HCT116 (cell line): ENCODE measurements around the gene MEGF6. TPM values are rescaled to one million over a fixed set of nuclear protein-coding genes. Genes with fewer than 3 reads are reported as not detected.

ENCODE experiments used
- ATAC-seq: fragments of 200-7000 bp; cut with Tn5 transposase; 2 replicates; pipeline ENCODE4 v1.9.1; 2020; ENCODE audit warnings: mild to moderate bottlenecking, moderate library complexity
- BruUV-seq: library from RNA; stranded (reverse); fragments of 400-500 nt; replicated peaks from 2 replicates; lab custom pipeline; 2021; lab: Mats Ljungman, UMichigan
- CTCF ChIA-PET: fragments of 300-600 bp; sonication (Branson Sonifier 250); formaldehyde crosslinking; loops from one replicate; lab custom pipeline; 2021; ENCODE audit warnings: antibody characterized with exemption; lab: Charles Lee
- POLR2A ChIA-PET: fragments of 300-600, 350-600 bp; sonication (Branson Sonifier 250); formaldehyde crosslinking; loops from one replicate; lab custom pipeline; 2021; ENCODE audit warnings: antibody characterized with exemption; lab: Charles Lee
- RAD21 ChIA-PET, 2 experiments: fragments of 300-600 bp; sonication (Branson Sonifier 250); formaldehyde crosslinking; loops; one replicate each; lab custom pipeline; 2023; ENCODE audit warnings: low total read pairs in 2 of 2; ENCODE audit not compliant: uncharacterized antibody in 2 of 2, unreplicated experiment in 2 of 2, low non-redundant PET in 1 of 2; lab: Charles Lee
- DNase-seq: peaks from one replicate; pipeline ENCODE4 v3.0.0-alpha.2; 2010; ENCODE audit warnings: low read depth, low spot score
- H2AFZ ChIP-seq: fragments of 200-600 bp; shearing (Covaris generic), sonication (generic); 2 replicates; pipeline ENCODE4 v1.6.1; 2017; ENCODE audit warnings: low read depth, mixed run types, mixed read lengths, antibody characterized with exemption, low read length; ENCODE audit not compliant: poor library complexity, severe bottlenecking
- H3K27ac ChIP-seq: 2 replicates; pipeline ENCODE4 v1.5.1; 2012; ENCODE audit warnings: low read depth, low read length
- H3K27me3 ChIP-seq: fragments of 200-600 bp; sonication (generic); 2 replicates; pipeline ENCODE4 v1.6.1; 2016; ENCODE audit warnings: mixed run types, low read length, mixed read lengths; ENCODE audit not compliant: insufficient read depth
- H3K36me3 ChIP-seq, 2 experiments: fragments of 200-500 bp in 1 of 2; fragments of 200-600 bp in 1 of 2; sonication (Bioruptor generic) in 1 of 2; sonication (generic) in 1 of 2; 2 replicates each; pipeline versions ENCODE4 v1.5.1 to v1.6.1; 2014 to 2016; ENCODE audit warnings: low read length in 2 of 2, inconsistent platforms in 1 of 2, mixed read lengths in 1 of 2, mixed run types in 1 of 2; ENCODE audit not compliant: insufficient read depth in 2 of 2, control insufficient read depth in 1 of 2
- H3K4me1 ChIP-seq, 2 experiments: fragments of 200-600 bp in 1 of 2; sonication (generic) in 1 of 2; 2 replicates each; pipeline versions ENCODE4 v1.5.1 to v1.6.1; 2012 to 2017; ENCODE audit warnings: low read length in 2 of 2, inconsistent platforms in 1 of 2, mild to moderate bottlenecking in 1 of 2, mixed read lengths in 1 of 2, mixed run types in 1 of 2, moderate library complexity in 1 of 2; ENCODE audit not compliant: insufficient read depth in 2 of 2, control insufficient read depth in 1 of 2
- H3K4me2 ChIP-seq: fragments of 200-600 bp; sonication (generic); 2 replicates; pipeline ENCODE4 v1.6.1; 2017; ENCODE audit warnings: mixed run types, low read length, mixed read lengths
- H3K4me3 ChIP-seq, 2 experiments: fragments of 200-600 bp in 1 of 2; sonication (generic) in 1 of 2; replicated peaks in 1 of 2; 2 replicates each; pipeline ENCODE4 v1.5.1; 2011 to 2016; ENCODE audit warnings: low read length in 2 of 2, control low read depth in 1 of 2, low read depth in 1 of 2, mild to moderate bottlenecking in 1 of 2, mixed read lengths in 1 of 2, mixed run types in 1 of 2
- H3K79me2 ChIP-seq: fragments of 200-600 bp; sonication (generic); 2 replicates; pipeline ENCODE4 v1.6.1; 2017; ENCODE audit warnings: mild to moderate bottlenecking, mixed run types, low read length, moderate library complexity, mixed read lengths; ENCODE audit not compliant: insufficient read depth
- H3K9ac ChIP-seq: fragments of 200-600 bp; sonication (generic); 2 replicates; pipeline ENCODE4 v1.6.1; 2016; ENCODE audit warnings: low read length, mixed read lengths
- H3K9me2 ChIP-seq: fragments of 200-600 bp; sonication (generic), shearing (Covaris generic); 2 replicates; pipeline ENCODE4 v1.6.1; 2017; ENCODE audit warnings: mixed run types, mild to moderate bottlenecking, moderate library complexity; ENCODE audit not compliant: insufficient read depth
- H3K9me3 ChIP-seq, 2 experiments: fragments of 200-500 bp in 1 of 2; fragments of 200-600 bp in 1 of 2; sonication (Bioruptor generic) in 1 of 2; sonication (generic) in 1 of 2; 2 replicates each; pipeline ENCODE4 v1.6.1; 2014 to 2017; ENCODE audit warnings: low read length in 2 of 2, mixed read lengths in 2 of 2, inconsistent platforms in 1 of 2, low read depth in 1 of 2, mild to moderate bottlenecking in 1 of 2, mixed run types in 1 of 2, moderate library complexity in 1 of 2; ENCODE audit not compliant: control insufficient read depth in 1 of 2, insufficient read depth in 1 of 2
- H4K20me1 ChIP-seq: fragments of 200-600 bp; sonication (generic), shearing (Covaris generic); 2 replicates; pipeline ENCODE4 v1.6.1; 2017; ENCODE audit warnings: mixed run types, mild to moderate bottlenecking, moderate library complexity; ENCODE audit not compliant: insufficient read depth
- CBX3 ChIP-seq: IDR thresholded peaks from 2 replicates; pipeline ENCODE4 v1.6.1; 2012; ENCODE audit warnings: low read depth
- CEBPB ChIP-seq: IDR thresholded peaks from 2 replicates; pipeline ENCODE4 v1.6.1; 2012; ENCODE audit warnings: low read depth
- EZH2 ChIP-seq: fragments of 200-600 bp; sonication (generic); IDR thresholded peaks from 2 replicates; pipeline ENCODE4 v1.6.1; 2017; ENCODE audit warnings: antibody characterized with exemption, mixed run types
- JUND ChIP-seq: IDR thresholded peaks from 2 replicates; pipeline ENCODE4 v1.6.1; 2012
- POLR2A ChIP-seq: IDR thresholded peaks from 2 replicates; pipeline ENCODE4 v1.7.0; 2011; ENCODE audit warnings: borderline replicate concordance; ENCODE audit not compliant: insufficient read depth, insufficient read length; ENCODE audit errors: extremely low read depth
- SIN3A ChIP-seq: IDR thresholded peaks from 2 replicates; pipeline ENCODE4 v1.6.1; 2012; ENCODE audit warnings: low read depth
- SRF ChIP-seq: IDR thresholded peaks from 2 replicates; pipeline ENCODE4 v1.6.1; 2012; ENCODE audit warnings: low read depth
- TCF7L2 ChIP-seq: IDR thresholded peaks from 2 replicates; pipeline ENCODE4 v1.7.0; 2011; ENCODE audit warnings: borderline replicate concordance, inconsistent platforms; ENCODE audit not compliant: insufficient read depth, insufficient read length; ENCODE audit errors: extremely low read depth
- YY1 ChIP-seq: IDR thresholded peaks from 2 replicates; pipeline ENCODE4 v1.6.1; 2011; ENCODE audit warnings: low read length, low read depth, moderate library complexity, mild to moderate bottlenecking; ENCODE audit not compliant: insufficient replicate concordance; ENCODE audit errors: extremely low read depth
- ZFX ChIP-seq: fragments of 450-650 bp; IDR thresholded peaks from 2 replicates; pipeline ENCODE4 v1.6.1; 2017
- ZNF274 ChIP-seq: fragments of 200-500 bp; sonication (Bioruptor generic); IDR thresholded peaks from 2 replicates; pipeline ENCODE4 v1.6.1; 2014; ENCODE audit warnings: mild to moderate bottlenecking, low read depth, low read length, inconsistent platforms
- intact Hi-C: fragments of 100-400 bp; cut with micrococcal nuclease; formaldehyde crosslinking; loops from 2 replicates; pipeline ENCODE4 v1.10.0; 2022
- total RNA-seq: library from RNA; stranded (reverse); gene quantifications from one replicate; pipeline ENCODE4 v1.2.1, GENCODE V29; 2021; ENCODE audit not compliant: unreplicated experiment
- TF ChIP-seq, protein P1 (sequence below): IDR thresholded peaks from 2 replicates; pipeline ENCODE4 v1.6.1; 2012
- TF ChIP-seq, protein P2 (sequence below): IDR thresholded peaks from 2 replicates; pipeline ENCODE4 v1.6.1; 2011; ENCODE audit warnings: mild to moderate bottlenecking, low read length, moderate library complexity; ENCODE audit not compliant: insufficient replicate concordance; ENCODE audit errors: extremely low read depth
- TF ChIP-seq, protein P3 (sequence below), 3 experiments: fragments of 200-600 bp in 1 of 3; sonication (generic) in 1 of 3; IDR thresholded peaks in 2 of 3; conservative IDR thresholded peaks in 1 of 3; 2 replicates each; pipeline ENCODE4 v1.5.1; 2012 to 2017; ENCODE audit warnings: low read depth in 2 of 3, low read length in 2 of 3, antibody characterized with exemption in 1 of 3, borderline replicate concordance in 1 of 3, control low read depth in 1 of 3, mild to moderate bottlenecking in 1 of 3, mixed read lengths in 1 of 3, mixed run types in 1 of 3, moderate library complexity in 1 of 3; ENCODE audit not compliant: insufficient read depth in 1 of 3

The MEGF6 gene
- total RNA-seq, 1 experiment from 2014 or later = 47.6 TPM

DNA sequence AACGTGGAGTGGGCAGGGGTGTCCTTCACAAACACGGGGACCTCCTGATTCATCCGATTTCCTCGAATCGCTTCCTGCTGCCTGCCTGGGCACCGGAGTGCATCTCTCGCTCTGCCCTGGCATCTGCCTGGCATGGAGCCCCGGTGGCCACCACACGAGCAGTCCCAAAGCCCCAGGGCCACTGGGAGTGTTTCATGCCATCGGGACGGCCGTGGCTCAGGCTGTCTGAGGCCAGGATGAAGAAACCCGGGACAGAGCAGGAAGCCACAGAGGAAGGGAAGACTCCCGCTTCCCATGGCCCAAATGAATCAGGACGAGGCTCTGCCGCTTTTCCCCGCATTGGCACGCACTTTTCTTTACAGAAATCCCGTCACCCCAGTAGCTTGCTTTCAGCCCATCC is 32.4 kb downstream of the MEGF6 start:
- ChIA-PET CTCF (no interaction called here), RAD21 (no interaction called here), POLR2A (no interaction called here)
- H3K9me3 ChIP-seq = no peaks in the 10 kb centered on the region
- intact Hi-C loops = no loop called here
- H3K9me2 ChIP-seq = no peaks in the 10 kb centered on the region
- H3K36me3 ChIP-seq = no peaks in the 10 kb centered on the region
- no peak for DNase-seq
- H3K27ac ChIP-seq = no peak overlapping the region
- no peak overlapping the region for H3K9ac ChIP-seq
- H3K27me3 ChIP-seq = no peaks in the 10 kb centered on the region
- H3K4me3 ChIP-seq = no peak overlapping the region
- H3K4me2 ChIP-seq = no peak overlapping the region
- no TSS peak for BruUV-seq
- H3K4me1 ChIP-seq = no peaks in the 10 kb centered on the region
- ATAC-seq = no peak
- no peak overlapping the region for H2AFZ ChIP-seq
- no peaks in the 10 kb centered on the region for H4K20me1 ChIP-seq
- TF ChIP-seq POLR2A = no peak
- no peak for TF ChIP-seq SIN3A
- TF ChIP-seq ZNF274 = no peak
- no peak for TF ChIP-seq EZH2
- no peak for TF ChIP-seq CEBPB
- TF ChIP-seq YY1 = no peak
- TF ChIP-seq, protein P1, sequence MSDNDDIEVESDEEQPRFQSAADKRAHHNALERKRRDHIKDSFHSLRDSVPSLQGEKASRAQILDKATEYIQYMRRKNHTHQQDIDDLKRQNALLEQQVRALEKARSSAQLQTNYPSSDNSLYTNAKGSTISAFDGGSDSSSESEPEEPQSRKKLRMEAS = no peak
- TF ChIP-seq, protein P2, sequence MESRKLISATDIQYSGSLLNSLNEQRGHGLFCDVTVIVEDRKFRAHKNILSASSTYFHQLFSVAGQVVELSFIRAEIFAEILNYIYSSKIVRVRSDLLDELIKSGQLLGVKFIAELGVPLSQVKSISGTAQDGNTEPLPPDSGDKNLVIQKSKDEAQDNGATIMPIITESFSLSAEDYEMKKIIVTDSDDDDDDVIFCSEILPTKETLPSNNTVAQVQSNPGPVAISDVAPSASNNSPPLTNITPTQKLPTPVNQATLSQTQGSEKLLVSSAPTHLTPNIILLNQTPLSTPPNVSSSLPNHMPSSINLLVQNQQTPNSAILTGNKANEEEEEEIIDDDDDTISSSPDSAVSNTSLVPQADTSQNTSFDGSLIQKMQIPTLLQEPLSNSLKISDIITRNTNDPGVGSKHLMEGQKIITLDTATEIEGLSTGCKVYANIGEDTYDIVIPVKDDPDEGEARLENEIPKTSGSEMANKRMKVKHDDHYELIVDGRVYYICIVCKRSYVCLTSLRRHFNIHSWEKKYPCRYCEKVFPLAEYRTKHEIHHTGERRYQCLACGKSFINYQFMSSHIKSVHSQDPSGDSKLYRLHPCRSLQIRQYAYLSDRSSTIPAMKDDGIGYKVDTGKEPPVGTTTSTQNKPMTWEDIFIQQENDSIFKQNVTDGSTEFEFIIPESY = no peak
- no peak for TF ChIP-seq SRF
- TF ChIP-seq, protein P3, sequence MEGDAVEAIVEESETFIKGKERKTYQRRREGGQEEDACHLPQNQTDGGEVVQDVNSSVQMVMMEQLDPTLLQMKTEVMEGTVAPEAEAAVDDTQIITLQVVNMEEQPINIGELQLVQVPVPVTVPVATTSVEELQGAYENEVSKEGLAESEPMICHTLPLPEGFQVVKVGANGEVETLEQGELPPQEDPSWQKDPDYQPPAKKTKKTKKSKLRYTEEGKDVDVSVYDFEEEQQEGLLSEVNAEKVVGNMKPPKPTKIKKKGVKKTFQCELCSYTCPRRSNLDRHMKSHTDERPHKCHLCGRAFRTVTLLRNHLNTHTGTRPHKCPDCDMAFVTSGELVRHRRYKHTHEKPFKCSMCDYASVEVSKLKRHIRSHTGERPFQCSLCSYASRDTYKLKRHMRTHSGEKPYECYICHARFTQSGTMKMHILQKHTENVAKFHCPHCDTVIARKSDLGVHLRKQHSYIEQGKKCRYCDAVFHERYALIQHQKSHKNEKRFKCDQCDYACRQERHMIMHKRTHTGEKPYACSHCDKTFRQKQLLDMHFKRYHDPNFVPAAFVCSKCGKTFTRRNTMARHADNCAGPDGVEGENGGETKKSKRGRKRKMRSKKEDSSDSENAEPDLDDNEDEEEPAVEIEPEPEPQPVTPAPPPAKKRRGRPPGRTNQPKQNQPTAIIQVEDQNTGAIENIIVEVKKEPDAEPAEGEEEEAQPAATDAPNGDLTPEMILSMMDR (IDR thresholded peaks at IDR 0.05 in 2 of 3, conservative IDR thresholded peaks at IDR 0.05 in 1 of 3; ENCODE audit: borderline replicate concordance in 1 of 3, insufficient read depth in 1 of 3, low read depth in 2 of 3, low read length in 2 of 3) = no peak
- TF ChIP-seq CBX3 = no peak
- no peak for TF ChIP-seq JUND
- TF ChIP-seq TCF7L2 = no peak
- TF ChIP-seq ZFX = no peak
- H3K79me2 ChIP-seq = no peaks in the 10 kb centered on the region
